HepG2 (cell line): Measurements from ENCODE around the gene BTBD19. TPM values are rescaled to one million over a fixed set of nuclear protein-coding genes. Genes with fewer than 3 reads are reported as not detected.
A peak's percentile ranks its signal among the peaks of the same experiment; 100 is the strongest.

ENCODE experiments used
- HNRNPUL1 ChIP-seq: fragments of 200-400 bp; formaldehyde crosslinking; IDR thresholded peaks from 2 replicates; pipeline ENCODE4 v1.6.1; 2017; ENCODE audit warnings: low read depth, mild to moderate bottlenecking, low read length, moderate library complexity
- MBNL3 ChIP-seq: fragments of 250-450 bp; sonication (Bioruptor Pico); conservative IDR thresholded peaks from 2 replicates; pipeline ENCODE4 v1.8.0; 2022; ENCODE audit warnings: mild to moderate bottlenecking, inconsistent platforms
- RCOR2 ChIP-seq: IDR thresholded peaks from 2 replicates; pipeline ENCODE4 v1.6.1; 2016; ENCODE audit warnings: missing biosample characterization, missing genetic modification reagents
- SIN3B ChIP-seq: fragments of 150-350 bp; IDR thresholded peaks from 2 replicates; pipeline ENCODE4 v1.6.1; 2014; ENCODE audit warnings: low read length
- SP2 ChIP-seq: sonication (generic); formaldehyde crosslinking; IDR thresholded peaks from 2 replicates; pipeline ENCODE4 v1.5.1; 2020; ENCODE audit warnings: mild to moderate bottlenecking, missing genetic modification reagents
- SP4 ChIP-seq: sonication (generic); formaldehyde crosslinking; IDR thresholded peaks from 2 replicates; pipeline ENCODE4 v1.8.1; 2023; ENCODE audit warnings: mild to moderate bottlenecking, missing genetic modification reagents
- TOPORS ChIP-seq: sonication (generic); formaldehyde crosslinking; IDR thresholded peaks from 2 replicates; pipeline ENCODE4 v1.8.0; 2023; ENCODE audit warnings: mild to moderate bottlenecking, missing genetic modification reagents
- ZMYM4 ChIP-seq: sonication (generic); formaldehyde crosslinking; IDR thresholded peaks from 2 replicates; pipeline ENCODE4 v1.8.1; 2023; ENCODE audit warnings: mild to moderate bottlenecking, missing genetic modification reagents
- ZNF274 ChIP-seq: sonication (generic); formaldehyde crosslinking; IDR thresholded peaks from 2 replicates; pipeline ENCODE4 v1.5.1; 2020; ENCODE audit warnings: mild to moderate bottlenecking, missing genetic modification reagents
- ZNF468 ChIP-seq: sonication (generic); formaldehyde crosslinking; IDR thresholded peaks from 2 replicates; pipeline ENCODE4 v1.8.0; 2022; ENCODE audit warnings: mild to moderate bottlenecking, moderate library complexity, missing genetic modification reagents
- ZNF569 ChIP-seq: sonication (generic); formaldehyde crosslinking; IDR thresholded peaks from 2 replicates; pipeline ENCODE4 v1.5.0; 2020; ENCODE audit warnings: mild to moderate bottlenecking, missing genetic modification reagents, moderate library complexity, borderline replicate concordance
- ZNF572 ChIP-seq: sonication (generic); formaldehyde crosslinking; IDR thresholded peaks from 2 replicates; pipeline ENCODE4 v1.5.1; 2020; ENCODE audit warnings: mild to moderate bottlenecking, missing genetic modification reagents
- ZNF577 ChIP-seq: sonication (generic); formaldehyde crosslinking; IDR thresholded peaks from 2 replicates; pipeline ENCODE4 v1.4.0; 2020; ENCODE audit warnings: mild to moderate bottlenecking, low read depth, missing genetic modification reagents, borderline replicate concordance
- ZNF75D ChIP-seq: sonication (generic); formaldehyde crosslinking; IDR thresholded peaks from 2 replicates; pipeline ENCODE4 v1.8.1; 2023; ENCODE audit warnings: missing genetic modification reagents, mild to moderate bottlenecking, borderline replicate concordance
- ZNF772 ChIP-seq: sonication (generic); formaldehyde crosslinking; IDR thresholded peaks from 2 replicates; pipeline ENCODE4 v1.5.0; 2020; ENCODE audit warnings: mild to moderate bottlenecking, missing genetic modification reagents
- ZSCAN21 ChIP-seq: sonication (generic); formaldehyde crosslinking; IDR thresholded peaks from 2 replicates; pipeline ENCODE4 v1.8.0; 2022; ENCODE audit warnings: mild to moderate bottlenecking, missing genetic modification reagents, moderate library complexity, borderline replicate concordance
- polyA plus RNA-seq, 8 experiments: library from polyadenylated mRNA; depleted of rRNA in 3 of 8; stranded (reverse) in 7 of 8; unstranded in 1 of 8; fragments of >200 nt; fragmentation: Illumina TruSeq in 4 of 8; extraction: Trizol in 4 of 8; gene quantifications; 2 replicates each; pipeline versions ENCODE4 v1.2.1 to v1.2.3, GENCODE V29; 2011 to 2016; ENCODE audit warnings: low read depth in 4 of 8, missing spikeins in 1 of 8, mixed read lengths in 1 of 8; ENCODE audit not compliant: insufficient read depth in 1 of 8
- total RNA-seq, 5 experiments: library from RNA; depleted of rRNA; stranded (reverse); fragments of >200 nt; fragmentation: Illumina TruSeq; extraction: Trizol; gene quantifications; 2 replicates each; pipeline ENCODE4 v1.2.3, GENCODE V29; 2016; ENCODE audit warnings: low read depth in 1 of 5
- TF ChIP-seq, protein P1 (sequence below): sonication (generic); formaldehyde crosslinking; IDR thresholded peaks from 2 replicates; pipeline ENCODE4 v1.4.0; 2020; ENCODE audit warnings: mild to moderate bottlenecking, missing genetic modification reagents
- TF ChIP-seq, protein P2 (sequence below): sonication (generic); formaldehyde crosslinking; IDR thresholded peaks from 2 replicates; pipeline ENCODE4 v1.5.0; 2020; ENCODE audit warnings: missing genetic modification reagents
- TF ChIP-seq, protein P3 (sequence below): IDR thresholded peaks from 2 replicates; pipeline ENCODE4 v1.6.1; 2018; ENCODE audit warnings: missing genetic modification reagents
- TF ChIP-seq, protein P4 (sequence below): sonication (generic); formaldehyde crosslinking; IDR thresholded peaks from 2 replicates; pipeline ENCODE4 v1.5.1; 2020; ENCODE audit warnings: missing genetic modification reagents, mild to moderate bottlenecking, borderline replicate concordance
- TF ChIP-seq, protein P5 (sequence below): sonication (generic); formaldehyde crosslinking; IDR thresholded peaks from 2 replicates; pipeline ENCODE4 v1.5.0; 2020; ENCODE audit warnings: mild to moderate bottlenecking, missing genetic modification reagents, borderline replicate concordance

The BTBD19 gene
- total and polyA plus RNA-seq, 2 of the 13 experiments (the other 11 are each of a cell fraction or from before 2014, with no cell fraction given), result 2.7 to 6.7 TPM

DNA sequence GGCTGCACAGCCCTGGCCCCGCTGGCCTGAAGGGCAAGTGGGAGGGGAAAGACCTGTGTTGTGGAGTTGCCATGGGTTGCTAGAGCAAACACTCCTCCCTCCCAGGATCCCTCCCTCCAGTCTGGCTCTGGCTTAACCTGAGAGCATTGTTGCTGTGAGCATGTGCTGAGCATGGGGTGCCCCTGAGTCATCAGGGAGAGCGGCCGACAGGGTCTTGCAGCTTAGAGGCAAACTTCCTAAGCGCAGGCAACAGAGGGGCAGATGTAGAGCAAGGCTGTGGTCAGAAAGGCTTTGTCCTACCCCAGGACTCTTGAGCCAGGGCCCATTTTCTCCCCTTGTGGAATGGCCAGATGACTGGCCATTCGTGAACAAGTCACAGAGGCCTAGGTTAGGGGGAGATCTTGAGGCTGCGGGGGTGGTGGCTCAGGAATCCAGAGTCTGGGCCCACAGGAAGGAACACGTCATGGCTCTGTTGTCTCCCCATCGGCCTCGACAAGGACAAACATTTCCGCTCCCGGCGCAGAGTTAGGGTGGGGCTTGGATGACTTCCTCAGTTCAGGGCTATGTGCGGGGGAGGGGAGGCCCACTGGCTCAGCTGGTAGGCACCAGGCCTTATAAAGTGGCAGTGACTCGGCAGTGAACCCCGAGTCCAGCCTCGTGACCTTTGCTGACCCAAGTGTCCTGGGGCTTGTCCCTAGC is 810 bp upstream of the BTBD19 start (continued):
- TF ChIP-seq SIN3B (peak; percentile 35; the same call in 1 of the 2 replicates), ZNF577 (no peak), ZNF274 (CRISPR knock-in tag) (peak; percentile 90), ZSCAN21 (CRISPR knock-in tag) (peak; percentile 58; the same call in 1 of the 2 replicates), RCOR2 (peak; percentile 78), ZMYM4 (CRISPR knock-in tag) (peak; percentile 38; the same call in 1 of the 2 replicates), ZNF572 (CRISPR knock-in tag) (no peak; the same call in 1 of the 2 replicates), TOPORS (CRISPR knock-in tag) (0 out of 2 replicates have a peak, but pooled peaks have one; percentile 59), ZNF75D (CRISPR knock-in tag) (no peak), SP2 (no peak), MBNL3 (CRISPR knock-in tag) (no peak), HNRNPUL1 (no peak), SP4 (CRISPR knock-in tag) (peak; percentile 75), ZNF772 (peak; percentile 92), ZNF569 (CRISPR knock-in tag) (no peak), ZNF468 (no peak; the same call in 1 of the 2 replicates)
- TF ChIP-seq, protein P1, sequence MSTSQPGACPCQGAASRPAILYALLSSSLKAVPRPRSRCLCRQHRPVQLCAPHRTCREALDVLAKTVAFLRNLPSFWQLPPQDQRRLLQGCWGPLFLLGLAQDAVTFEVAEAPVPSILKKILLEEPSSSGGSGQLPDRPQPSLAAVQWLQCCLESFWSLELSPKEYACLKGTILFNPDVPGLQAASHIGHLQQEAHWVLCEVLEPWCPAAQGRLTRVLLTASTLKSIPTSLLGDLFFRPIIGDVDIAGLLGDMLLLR (CRISPR knock-in tag), result 0 out of 2 replicates have a peak, but pooled peaks have one; percentile 11
- TF ChIP-seq, protein P2, sequence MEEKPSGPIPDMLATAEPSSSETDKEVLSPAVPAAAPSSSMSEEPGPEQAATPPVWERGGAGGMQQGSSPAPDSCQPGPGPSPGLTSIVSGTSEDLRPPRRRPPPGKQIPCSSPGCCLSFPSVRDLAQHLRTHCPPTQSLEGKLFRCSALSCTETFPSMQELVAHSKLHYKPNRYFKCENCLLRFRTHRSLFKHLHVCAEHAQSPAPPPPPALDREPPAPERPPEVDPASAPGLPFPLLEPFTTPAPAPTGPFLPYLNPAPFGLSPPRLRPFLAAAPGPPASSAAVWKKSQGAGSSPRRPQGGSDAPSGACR (CRISPR knock-in tag), result peak; percentile 68; the same call in 1 of the 2 replicates
- TF ChIP-seq, protein P3, sequence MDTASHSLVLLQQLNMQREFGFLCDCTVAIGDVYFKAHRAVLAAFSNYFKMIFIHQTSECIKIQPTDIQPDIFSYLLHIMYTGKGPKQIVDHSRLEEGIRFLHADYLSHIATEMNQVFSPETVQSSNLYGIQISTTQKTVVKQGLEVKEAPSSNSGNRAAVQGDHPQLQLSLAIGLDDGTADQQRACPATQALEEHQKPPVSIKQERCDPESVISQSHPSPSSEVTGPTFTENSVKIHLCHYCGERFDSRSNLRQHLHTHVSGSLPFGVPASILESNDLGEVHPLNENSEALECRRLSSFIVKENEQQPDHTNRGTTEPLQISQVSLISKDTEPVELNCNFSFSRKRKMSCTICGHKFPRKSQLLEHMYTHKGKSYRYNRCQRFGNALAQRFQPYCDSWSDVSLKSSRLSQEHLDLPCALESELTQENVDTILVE (CRISPR knock-in tag), result no peak; the same call in 1 of the 2 replicates
- TF ChIP-seq, protein P4, sequence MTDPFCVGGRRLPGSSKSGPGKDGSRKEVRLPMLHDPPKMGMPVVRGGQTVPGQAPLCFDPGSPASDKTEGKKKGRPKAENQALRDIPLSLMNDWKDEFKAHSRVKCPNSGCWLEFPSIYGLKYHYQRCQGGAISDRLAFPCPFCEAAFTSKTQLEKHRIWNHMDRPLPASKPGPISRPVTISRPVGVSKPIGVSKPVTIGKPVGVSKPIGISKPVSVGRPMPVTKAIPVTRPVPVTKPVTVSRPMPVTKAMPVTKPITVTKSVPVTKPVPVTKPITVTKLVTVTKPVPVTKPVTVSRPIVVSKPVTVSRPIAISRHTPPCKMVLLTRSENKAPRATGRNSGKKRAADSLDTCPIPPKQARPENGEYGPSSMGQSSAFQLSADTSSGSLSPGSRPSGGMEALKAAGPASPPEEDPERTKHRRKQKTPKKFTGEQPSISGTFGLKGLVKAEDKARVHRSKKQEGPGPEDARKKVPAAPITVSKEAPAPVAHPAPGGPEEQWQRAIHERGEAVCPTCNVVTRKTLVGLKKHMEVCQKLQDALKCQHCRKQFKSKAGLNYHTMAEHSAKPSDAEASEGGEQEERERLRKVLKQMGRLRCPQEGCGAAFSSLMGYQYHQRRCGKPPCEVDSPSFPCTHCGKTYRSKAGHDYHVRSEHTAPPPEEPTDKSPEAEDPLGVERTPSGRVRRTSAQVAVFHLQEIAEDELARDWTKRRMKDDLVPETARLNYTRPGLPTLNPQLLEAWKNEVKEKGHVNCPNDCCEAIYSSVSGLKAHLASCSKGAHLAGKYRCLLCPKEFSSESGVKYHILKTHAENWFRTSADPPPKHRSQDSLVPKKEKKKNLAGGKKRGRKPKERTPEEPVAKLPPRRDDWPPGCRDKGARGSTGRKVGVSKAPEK, result no peak
- TF ChIP-seq, protein P5, sequence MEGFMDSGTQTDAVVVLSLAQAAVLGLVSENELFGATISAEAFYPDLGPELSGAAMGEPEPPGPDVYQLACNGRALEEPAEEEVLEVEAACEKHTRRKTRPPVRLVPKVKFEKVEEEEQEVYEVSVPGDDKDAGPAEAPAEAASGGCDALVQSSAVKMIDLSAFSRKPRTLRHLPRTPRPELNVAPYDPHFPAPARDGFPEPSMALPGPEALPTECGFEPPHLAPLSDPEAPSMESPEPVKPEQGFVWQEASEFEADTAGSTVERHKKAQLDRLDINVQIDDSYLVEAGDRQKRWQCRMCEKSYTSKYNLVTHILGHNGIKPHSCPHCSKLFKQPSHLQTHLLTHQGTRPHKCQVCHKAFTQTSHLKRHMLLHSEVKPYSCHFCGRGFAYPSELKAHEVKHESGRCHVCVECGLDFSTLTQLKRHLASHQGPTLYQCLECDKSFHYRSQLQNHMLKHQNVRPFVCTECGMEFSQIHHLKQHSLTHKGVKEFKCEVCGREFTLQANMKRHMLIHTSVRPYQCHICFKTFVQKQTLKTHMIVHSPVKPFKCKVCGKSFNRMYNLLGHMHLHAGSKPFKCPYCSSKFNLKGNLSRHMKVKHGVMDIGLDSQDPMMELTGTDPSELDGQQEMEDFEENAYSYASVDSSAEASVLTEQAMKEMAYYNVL (CRISPR knock-in tag), result no peak
